HG03196 (cell line): ENCODE results near the gene HIVEP3.

Experiments
- ATAC-seq: cut with Tn5 transposase; IDR thresholded peaks from one replicate; pipeline ENCODE4 v1.9.1; 2021; ENCODE audit not compliant: unreplicated experiment

Gene HIVEP3

DNA sequence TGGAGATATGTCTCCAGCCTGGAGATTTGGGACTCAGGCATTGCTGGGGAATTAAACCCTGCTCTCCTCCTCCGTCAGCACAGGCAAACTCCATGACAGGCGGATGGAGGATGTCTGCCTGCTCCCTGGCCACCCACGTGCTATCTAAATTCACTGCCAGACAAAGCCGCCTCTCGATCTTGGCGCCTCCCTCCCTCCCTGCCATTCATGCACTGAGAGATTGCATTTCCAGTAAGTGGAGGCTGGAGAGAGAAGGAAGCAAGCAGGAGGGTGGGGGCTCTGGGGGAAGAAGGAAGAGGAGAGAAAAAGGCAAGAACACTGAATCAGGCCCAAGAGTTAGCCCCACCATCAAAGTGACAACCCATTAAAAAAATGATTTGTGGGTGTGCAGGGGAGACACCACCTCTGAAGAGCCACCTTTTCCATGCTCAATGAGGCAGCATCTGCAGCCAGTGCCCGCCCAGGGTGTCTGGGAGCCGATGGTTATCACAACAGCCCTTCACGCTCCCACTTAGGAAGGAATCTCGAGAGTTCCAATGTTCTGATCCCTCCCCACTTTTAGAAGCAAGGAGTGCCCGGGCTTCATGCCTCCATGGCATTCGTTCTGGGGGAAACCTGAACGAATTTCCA lies 183.0 kb downstream of the HIVEP3 start:
- no peak for ATAC-seq

GRCh38 chr1:41735139-41735538 lies 183.6 kb downstream of the HIVEP3 start:
- ATAC-seq: no peak

GRCh38 chr1:41734201-41734970 lies 184.3 kb downstream of the HIVEP3 start:
- ATAC-seq: no peak

GRCh38 chr1:41733725-41734124 lies 185.0 kb downstream of the HIVEP3 start:
- no peak for ATAC-seq

DNA sequence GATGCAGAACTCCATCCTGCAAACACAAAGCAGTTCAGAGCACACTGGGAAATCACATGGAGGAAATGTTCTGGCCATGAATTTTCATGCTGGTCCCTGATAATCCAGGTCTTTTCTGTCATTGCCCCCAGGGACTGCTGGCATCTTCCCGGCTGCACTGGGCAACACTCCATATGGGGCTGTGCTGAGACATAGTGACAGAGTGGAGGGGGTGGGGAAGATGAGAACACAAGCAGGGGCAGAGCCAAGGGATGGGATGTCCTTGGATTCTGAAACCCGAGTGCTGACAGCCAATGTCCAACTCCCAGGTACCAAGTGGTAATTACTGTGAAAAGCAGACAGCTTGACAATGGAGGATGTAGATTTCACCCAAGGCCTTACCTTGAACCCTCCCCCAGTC lies 185.7 kb downstream of the HIVEP3 start:
- ATAC-seq: no peak

DNA sequence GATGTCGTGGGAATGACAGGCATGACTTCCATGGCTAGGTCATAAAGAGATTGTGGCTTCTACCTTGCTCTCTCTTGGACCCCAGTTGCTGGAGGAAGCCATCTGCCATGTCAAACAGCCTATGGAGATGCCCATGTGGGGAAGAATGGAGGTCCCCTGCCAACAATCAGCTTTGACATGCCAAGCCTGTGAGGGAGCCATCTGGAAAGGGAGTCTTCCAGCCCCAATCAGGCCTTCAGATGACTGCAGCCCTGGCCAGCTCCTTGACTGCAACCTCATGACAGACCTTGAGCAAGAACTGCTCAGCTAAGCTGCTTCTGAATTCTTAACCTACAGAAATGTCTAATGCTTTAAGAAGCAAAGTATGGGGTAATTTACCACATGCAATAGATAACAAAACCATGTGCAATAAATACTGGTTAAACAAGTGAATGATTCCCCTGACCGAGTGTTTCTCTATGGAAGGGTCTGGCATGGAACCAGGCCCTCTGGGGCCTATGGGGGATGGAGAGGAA lies 187.1 kb downstream of the HIVEP3 start:
- ATAC-seq: no peak

GRCh38 chr1:41730806-41731205 lies 187.9 kb downstream of the HIVEP3 start:
- no peak for ATAC-seq

- ATAC-seq: peak; percentile 85
Measured at GRCh38 chr1:41728403-41729202, 190.1 kb downstream of the HIVEP3 start.

- ATAC-seq: no peak
Measured at GRCh38 chr1:41727749-41728115, 191.0 kb downstream of the HIVEP3 start.

GRCh38 chr1:41726899-41727748 lies 191.6 kb downstream of the HIVEP3 start:
- peak; percentile 34 for ATAC-seq

DNA sequence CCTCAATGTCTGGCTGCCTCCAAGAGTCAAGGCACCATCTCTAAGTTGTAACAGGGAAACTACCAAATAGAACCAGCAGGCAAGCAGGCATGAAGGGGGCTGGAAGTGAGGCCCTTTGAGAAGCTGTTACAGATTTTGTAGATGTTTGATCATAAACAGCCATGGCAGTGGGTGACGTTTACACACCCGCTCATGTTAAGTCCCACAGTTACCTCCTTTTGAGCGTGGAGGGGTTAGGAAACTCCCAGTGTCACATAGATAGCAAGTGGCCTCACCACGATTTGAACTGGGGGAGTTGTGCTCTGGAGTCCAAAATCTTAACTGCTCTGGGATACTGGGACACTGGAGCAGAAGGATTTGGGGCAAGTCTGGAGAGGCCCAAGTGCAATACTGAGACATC lies 192.4 kb downstream of the HIVEP3 start:
- no peak for ATAC-seq

- no peak for ATAC-seq
Measured at GRCh38 chr1:41724926-41725325, 193.8 kb downstream of the HIVEP3 start.

DNA sequence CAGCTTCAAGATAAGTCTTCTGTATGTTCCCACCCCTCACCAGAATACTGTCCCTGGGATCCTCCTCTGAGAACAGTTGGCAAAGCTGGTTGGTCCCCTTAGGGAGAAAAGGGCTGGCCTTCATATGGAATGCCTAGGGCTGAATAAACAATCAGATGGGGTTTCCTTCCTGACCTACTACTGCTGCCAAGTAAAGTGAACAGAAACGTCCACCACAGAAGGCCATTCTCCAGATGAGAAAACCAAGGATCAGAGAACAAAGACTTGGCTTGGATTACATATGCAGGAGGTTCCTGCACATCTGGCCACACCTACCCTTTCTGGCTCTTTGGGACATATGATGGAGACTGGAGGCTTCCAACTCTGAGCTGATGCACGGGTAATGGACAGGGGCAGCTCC lies 194.5 kb downstream of the HIVEP3 start:
- no peak for ATAC-seq

- ATAC-seq: no peak
Measured at GRCh38 chr1:41723786-41724185, 194.9 kb downstream of the HIVEP3 start.

GRCh38 chr1:41722184-41722583 lies 196.5 kb downstream of the HIVEP3 start:
- no peak for ATAC-seq

DNA sequence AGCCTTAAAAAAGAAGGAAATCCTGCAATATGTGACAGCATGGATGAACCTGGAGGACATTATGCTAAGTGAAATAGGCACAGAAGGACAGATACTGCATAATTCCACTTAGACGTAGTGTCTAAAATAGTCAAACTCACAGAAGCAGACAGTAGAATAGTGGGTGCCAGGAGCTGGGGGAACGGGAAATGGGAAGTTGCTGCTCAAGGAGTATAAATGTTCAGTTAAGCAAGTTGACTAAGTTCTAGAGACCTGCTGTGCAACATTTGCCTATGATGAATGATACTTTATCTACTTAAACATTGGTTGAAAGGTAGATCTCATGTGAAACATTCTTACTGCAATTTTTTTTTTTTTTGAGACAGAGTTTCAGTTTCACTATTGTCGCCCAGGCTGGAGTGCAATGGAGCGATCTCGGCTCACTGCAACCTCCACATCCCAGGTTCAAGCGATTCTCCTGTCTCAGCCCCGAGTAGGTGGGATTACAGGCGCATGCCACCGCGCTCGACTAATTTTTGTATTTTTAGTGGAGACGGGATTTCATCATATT lies 197.8 kb downstream of the HIVEP3 start:
- no peak for ATAC-seq

DNA sequence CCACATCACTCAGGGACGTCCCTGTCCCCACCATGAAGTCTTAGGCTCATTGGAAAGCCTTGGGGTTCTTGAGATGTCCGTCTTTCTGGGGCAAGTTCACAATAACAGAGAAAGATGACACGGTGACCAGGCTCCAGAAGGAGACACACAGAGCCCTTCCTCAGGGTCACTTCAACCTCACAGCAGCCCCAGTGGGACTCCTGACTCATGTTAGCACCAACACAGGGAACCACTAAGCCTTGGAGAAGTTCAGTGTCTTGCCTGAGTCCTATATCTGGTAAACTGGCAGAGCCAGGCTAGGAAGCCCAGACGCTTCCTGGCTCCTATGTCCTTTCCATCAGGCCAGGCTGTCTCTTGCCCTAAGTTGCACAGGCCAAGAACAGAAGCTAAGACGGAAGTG lies 199.1 kb downstream of the HIVEP3 start:
- ATAC-seq: no peak

GRCh38 chr1:41719128-41719527 lies 199.6 kb downstream of the HIVEP3 start:
- ATAC-seq: no peak

GRCh38 chr1:41718497-41718896 lies 200.2 kb downstream of the HIVEP3 start:
- ATAC-seq: no peak
